IPS DF 19.7 (cell line): ENCODE data around the gene TCHP.
"Not testable (repeated sequence)": the region's sequence is repeated elsewhere in the genome, so short reads cannot be mapped to it uniquely, and the experiment has no call there.

ENCODE experiments used
- DNase-seq: peaks from one replicate; pipeline ENCODE4 v3.0.0-alpha.2; 2013; ENCODE audit warnings: low read depth, low spot score

Gene TCHP

DNA sequence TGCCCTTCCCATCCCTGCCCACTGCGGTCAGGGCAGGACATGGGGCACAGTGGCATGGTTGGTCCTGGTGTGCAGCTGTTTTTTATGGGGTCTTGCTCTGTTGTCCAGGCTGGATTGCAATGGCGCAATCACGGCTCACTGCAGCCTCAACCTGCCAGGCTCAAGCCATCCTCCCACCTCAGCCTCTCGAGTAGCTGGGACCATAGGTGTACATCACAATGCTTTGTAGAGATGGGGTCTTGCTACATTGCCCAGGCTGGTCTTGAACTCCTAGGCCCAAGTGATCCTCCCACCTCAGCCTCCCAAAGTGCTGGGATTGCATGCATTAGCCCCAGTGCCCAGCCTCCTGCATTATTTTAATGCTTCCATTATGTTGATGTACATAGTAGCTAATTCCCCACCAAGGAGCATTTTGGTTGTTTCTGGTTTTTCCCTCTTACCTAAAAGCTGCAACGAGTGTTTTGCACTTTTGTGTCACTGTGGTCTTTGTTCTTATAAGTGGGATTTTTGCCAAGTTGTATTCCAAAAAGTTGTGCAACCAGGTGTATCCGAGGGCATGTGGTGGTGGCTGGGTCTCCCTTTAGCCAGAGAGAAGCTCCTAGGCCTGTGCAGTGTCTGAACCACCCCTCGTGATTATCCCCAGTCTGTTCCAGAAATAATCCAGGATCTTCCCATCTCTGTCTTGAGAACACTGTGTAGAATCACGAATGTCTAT lies 10.3 kb downstream of the TCHP start:
- DNase-seq, result no peak

DNA sequence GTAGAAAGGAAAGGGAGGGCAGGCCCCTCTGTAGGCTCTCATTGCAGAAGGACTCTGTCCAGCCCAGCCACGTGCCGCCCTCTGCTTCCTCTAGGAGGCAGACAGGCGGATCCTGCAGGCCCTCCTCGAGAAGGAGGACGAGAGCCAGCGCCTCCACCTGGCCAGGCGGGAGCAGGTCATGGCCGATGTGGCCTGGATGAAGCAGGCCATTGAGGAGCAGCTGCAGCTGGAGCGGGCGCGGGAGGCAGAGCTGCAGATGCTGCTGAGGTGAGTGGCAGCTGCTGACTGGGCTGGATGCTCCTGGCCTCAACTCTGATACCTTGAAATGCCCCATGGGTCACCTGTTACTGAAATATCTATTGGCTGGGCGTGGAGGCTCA lies 10.9 kb downstream of the TCHP start:
- DNase-seq, result peak; percentile 63

DNA sequence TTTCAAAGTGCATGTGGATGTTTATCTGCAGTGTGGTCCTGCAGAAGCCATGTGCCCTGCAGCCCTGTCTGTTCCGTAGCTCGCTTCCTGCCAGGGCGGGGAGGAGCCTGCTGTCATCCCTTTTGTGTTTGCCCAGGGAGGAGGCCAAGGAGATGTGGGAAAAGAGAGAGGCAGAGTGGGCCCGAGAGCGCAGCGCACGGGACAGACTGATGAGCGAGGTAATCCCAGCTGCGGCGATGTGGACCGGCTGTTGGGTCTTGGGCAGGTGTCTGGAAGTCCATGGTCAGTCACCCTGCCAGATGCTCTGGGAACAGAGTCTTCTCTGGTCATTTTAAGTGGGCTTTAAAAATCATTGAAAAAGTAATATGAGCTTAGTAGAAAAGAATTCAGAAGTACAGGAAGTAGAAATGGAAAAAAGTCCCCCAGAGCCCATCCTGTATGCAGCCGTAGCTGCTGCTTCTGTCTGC lies 12.8 kb downstream of the TCHP start:
- DNase-seq, result no peak

DNA sequence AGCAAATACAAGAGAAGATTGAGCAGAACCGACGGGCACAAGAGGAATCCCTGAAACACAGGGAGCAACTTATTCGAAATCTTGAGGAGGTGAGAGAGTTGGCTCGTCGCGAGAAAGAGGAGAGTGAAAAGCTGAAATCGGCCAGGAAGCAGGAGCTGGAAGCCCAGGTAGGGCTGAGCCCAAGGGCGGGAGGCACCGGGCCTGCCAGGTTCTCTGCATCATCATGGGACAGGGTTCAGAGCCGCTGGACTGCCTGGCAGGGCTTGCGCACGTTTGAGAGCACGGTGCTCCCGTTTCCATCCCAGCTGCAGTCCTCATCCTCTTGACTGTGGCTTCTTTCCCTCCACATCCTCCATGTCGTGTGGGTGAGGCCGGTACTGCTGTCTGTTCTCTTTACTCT lies 14.4 kb downstream of the TCHP start:
- DNase-seq, result no peak

DNA sequence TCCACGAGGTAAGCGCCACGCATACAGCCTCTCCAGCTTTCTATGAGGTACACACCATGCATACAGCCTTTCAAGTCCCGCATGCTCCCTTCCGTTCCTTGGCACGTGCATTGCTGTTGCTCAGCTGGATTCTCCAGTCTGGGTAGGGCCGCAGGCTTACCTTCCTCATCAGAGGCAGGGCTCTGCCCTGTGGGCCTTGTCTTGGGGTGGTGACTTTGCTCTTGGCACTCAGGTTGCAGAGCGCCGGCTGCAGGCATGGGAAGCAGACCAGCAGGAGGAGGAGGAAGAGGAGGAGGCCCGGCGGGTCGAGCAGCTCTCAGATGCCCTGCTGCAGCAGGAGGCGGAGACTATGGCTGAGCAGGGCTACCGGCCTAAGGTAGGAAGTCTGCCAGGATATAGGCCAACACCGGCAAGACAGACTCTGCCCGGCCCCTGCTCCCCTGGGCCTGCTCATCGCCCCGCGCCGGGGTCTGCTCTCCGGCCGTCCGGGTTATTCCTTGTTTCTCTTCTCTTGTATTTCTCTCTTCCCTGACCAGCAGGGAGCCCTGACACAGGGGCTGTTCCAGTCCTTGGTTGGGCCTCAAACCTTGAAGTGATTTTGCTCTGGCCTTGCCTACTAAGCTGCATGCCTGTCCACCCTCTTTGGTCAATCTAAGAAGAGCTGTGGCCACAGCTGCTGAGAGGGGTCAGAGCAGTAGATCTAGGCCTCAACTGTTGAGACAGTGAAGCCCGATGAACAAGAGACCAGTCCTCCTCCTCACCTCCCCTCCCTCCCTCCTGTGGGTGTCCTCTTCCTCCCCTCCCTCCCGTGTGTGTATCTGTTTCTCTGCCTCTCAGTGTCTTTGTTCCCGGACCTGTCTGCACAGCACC lies 15.3 kb downstream of the TCHP start:
- no peak for DNase-seq

DNA sequence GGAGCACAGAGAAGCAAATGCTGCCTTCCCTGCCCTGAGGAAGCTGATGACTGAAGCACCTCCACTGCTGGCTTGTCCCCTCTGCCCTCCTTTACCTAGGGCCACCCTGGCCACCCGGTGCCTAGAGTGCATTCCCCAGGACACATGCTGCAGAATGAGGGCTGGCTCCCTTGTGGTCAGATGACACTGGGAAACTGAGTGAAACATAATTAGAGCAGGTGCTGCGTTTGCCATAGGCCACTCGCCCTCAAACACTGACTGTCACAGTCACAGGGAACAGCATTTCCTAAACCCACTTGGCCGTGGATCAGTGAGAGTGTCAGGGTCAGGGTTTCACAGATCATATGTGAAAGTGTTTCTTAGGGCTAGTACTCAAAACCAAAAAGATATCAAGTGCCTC lies 16.0 kb downstream of the TCHP start:
- no peak for DNase-seq

DNA sequence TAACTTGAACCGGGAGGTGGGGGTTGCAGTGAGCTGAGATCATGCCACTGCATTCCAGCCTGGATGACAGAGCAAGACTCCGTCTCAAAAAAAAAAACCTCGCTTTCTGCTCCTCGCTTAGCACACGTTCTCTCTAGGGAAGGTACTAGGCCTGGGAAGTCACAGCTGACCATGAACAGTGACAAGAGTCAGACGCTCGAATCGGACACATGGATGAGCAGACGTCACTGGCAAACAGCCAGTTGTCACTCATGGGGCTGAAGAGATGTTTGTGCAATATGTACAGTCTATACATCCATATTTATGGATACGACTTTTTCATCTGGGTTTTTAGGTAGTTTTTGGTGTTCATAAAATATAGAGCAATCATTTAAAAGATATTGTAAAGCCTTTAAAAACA lies 19.4 kb downstream of the TCHP start:
- no peak for DNase-seq

DNA sequence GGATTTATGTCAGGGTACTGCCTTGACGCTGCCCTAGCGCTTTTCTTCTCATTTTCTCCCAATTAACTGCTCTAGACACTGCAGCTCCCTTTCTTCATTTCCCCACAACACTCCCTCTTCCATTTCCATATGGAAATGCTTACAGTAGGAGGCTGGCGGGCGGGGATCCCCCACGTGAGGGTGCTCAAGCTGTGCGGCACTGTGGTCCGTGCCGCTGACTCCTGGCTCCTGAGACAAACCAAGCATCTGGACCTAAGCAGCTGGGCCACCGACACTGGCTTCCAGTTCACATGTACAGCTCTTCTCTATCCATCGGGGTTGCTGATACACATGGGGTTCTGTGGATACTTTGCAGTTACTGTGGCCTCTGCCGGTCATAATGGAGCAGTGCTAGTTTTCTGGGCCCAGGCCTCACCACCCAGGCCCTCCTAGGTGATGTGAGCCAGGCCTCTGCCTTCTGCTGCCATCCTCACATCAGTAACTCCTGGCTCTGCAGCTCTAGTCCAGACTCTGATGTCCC lies 20.2 kb downstream of the TCHP start:
- DNase-seq, result no peak

DNA sequence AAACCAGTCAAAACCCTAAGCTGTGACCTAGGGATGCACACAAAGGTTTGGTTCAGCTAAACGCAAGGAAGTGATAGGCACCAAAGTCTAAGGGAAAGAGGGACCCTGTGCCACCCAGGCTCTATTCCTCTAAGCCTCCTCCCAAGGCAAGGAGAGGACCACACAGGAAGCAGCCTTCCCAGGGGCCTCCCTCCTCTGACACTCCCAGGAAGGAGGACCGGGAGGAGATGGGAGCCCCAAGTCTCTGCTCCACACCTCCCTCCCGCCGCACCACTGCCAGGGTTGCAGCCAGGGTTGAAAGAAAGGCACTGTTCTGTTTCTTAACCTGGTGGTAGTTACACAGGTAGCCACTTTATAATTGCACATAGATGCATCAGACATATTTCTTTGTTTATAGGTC lies 21.9 kb downstream of the TCHP start:
- DNase-seq, result no peak

DNA sequence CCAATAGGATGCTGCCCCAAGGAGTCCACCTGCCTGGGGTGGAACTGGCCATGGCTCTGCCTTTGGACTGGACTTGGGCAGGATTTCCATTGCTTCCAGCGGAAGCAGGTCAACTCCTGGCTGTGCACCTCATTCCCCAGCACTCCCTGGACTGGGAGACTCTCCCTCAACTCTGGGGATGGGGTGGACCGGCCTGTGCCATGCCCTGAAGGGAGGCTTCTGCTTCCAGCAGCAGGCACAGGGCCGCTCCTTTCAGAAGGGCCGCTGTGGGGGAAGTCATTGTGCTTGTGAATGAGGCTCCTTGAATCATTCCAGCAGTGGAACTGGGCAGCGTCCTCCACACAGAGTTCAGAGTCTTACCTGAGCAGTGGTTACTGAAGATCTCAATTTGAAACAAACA lies 23.0 kb downstream of the TCHP start:
- no peak for DNase-seq

DNA sequence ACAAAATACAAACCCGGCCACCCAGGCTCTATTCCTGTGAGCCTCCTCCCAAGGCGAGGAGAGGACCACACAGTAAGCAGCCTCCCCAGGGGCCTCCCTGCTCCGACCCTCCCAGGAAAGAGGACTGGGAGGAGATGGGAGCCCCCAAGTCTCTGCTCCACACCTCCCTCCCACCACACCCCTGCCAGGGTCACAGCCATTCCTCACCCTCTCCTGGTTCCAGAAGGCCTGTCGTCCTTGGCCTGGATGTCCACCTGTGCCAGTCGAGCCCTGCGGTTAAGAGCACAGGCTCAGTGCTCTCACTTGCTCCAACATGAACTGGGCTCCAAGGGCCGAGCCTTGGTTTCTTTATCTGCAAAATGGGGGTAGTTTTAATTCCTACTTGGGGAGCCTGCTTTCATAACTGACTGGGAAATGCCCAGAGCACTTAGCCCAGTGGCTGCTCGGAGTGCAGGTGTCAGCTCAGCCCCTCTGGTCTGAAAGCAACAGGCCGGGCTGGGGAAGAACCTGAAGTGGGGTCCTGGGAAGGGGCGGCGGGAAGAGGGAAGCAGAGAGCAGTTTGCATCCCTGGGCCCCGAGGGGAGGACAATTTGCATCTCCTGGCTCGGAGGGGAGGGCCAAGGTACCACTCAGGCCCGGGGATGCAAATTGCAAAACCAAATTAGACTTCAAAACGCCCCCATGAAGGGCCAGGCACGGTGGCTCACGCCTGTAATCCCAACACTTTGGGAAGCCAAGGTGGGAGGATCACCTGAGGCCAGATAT lies 23.6 kb downstream of the TCHP start:
- no peak for DNase-seq

DNA sequence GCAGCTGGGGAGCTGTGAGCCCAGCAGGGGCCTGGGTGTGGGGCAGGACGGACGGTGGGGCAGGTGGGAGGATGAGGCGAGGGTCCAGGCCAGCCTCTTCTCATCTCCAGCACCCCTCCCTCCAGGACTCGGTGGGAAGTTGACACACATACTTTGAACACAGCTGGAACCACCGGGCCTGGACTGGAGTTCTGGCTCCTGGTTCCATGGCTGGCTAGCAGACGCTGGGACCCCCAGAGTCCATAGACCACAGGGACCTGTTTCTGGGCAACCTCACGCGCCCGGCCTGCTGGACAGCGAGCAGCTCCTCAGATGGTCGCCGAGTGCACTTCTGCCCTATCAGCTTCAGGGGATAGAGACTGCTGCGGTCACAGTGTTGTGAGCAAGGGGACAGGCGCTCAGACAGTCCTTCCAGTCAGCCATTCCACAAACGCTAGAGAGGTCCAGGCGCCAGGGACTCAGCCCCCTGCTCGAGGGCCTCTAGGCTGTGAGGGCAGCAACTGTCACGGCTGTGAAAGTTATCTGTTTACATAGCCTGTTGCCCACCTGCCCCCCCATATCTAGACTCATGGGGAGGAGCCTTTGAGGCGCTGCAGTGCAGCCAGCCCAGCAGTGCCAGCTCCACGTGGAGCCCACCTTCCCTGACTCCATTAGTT lies 25.2 kb downstream of the TCHP start:
- no peak for DNase-seq

DNA sequence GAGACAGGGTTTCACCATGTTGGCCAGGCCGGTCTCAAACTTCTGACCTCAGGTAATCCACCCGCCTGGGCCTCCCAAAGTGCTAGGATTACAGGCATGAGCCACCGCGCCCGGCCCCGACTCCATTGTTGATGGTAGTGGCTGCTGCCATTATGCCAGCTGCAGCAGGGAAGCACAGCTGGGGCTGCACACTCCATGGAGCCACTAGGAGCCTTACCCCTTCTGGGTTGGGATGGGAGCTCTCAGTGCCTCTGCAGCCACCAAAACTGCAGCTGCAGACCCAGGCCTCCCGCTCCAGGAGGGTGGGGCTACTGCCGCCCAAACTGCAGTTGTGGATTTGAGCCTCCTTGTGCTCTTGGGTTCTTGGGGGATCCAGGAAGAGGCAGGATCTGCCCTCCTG lies 25.9 kb downstream of the TCHP start:
- DNase-seq, result no peak

DNA sequence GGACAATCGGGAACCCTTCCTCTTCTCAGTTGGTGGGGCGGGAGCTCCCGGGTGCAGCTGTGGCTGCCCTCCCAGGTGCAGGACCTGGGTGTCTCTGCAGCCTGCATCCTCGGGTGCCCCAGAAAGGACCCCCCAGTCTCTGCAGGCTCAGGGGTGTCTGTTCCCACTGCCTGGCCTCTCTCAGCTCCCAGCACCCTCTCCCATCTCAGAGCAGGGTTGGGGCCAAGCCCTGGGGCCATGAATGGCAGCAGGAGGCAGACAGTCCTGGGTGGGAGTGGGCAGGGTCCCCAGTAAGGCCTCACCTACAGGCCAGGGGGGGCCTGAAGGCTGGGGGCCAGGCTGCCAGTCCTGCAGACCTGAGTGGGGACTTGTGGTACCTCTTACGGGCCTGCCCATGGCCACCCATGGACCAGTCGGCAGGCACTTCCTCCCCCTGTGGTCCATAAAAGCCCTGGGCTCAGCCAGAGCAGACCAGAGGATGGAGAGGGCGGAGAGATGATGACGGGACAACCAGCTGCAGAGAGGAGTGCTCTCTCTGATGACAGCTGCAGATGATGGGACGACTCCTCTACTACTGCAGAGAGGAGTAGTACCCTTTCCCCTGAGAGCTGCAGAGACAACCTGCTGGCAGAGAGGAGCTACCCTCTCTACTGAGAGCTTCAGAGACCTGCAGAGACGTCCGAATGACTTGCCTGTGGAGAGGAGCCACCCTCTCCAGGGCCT lies 26.6 kb downstream of the TCHP start:
- DNase-seq, result no peak

DNA sequence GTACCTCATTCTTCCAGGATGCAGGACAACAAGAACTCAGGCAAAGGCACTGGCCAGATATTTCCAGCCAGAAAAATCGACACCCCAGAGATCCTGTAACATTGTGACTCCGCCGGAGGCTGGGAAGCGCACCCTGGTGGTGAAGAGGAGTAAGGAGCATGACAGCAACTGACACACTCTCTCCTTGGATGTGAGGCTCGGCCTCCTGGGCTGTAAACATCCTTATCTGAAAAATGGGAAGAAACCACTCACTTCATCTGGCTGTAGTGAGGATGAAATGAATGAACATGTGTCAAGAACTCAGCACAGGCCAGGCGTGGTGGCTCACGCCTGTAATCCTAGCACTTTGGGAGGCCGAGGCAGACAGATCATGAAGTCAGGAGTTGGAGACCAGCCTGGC lies 27.5 kb downstream of the TCHP start:
- DNase-seq, result no peak

DNA sequence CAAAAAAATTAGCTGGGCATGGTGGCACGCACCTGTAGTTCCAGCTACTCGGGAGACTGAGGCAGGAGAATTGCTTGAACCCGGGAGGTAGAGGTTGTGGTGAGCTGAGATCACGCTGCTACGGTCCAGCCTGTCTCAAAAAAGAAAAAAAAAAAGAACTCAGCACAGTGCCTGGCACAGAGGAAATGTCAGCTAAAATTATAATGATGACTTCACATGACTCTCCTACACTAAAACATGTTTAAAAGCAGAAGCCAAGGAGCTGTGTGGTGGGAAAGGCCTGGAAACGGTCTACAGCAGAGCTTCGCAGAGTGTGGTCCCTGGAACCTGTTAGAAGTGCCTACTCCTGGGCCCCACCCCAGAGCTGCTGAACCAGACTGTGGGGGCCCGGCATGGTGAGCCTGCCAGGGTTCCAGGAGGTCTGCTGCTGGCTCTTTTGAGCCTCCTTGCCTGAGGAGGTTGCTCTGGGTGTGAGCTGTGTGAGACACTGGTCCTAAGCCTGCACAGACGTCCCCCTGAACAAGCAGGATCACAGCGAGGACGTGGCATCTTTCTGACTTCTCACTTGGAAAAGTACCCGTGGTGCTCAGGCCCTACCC lies 28.1 kb downstream of the TCHP start:
- DNase-seq, result no peak

DNA sequence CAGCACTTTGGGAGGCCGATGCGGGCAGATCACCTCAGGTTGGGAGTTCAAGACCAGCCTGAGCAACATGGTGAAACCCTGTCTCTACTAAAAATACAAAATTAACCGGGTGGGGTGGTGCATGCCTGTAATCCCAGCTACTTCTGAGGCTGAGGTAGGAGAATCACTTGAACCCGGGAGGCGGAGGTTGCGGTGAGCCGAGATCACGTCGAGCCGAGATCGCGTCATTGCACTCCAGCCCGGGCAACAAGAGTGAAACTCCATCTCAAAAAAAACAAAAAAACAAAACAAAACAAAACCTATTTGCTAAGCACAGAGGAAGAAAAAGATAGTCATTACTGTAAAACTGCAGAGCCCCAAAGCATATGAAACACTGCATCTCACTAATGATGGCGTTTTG lies 29.3 kb downstream of the TCHP start:
- not testable (repeated sequence) for DNase-seq

DNA sequence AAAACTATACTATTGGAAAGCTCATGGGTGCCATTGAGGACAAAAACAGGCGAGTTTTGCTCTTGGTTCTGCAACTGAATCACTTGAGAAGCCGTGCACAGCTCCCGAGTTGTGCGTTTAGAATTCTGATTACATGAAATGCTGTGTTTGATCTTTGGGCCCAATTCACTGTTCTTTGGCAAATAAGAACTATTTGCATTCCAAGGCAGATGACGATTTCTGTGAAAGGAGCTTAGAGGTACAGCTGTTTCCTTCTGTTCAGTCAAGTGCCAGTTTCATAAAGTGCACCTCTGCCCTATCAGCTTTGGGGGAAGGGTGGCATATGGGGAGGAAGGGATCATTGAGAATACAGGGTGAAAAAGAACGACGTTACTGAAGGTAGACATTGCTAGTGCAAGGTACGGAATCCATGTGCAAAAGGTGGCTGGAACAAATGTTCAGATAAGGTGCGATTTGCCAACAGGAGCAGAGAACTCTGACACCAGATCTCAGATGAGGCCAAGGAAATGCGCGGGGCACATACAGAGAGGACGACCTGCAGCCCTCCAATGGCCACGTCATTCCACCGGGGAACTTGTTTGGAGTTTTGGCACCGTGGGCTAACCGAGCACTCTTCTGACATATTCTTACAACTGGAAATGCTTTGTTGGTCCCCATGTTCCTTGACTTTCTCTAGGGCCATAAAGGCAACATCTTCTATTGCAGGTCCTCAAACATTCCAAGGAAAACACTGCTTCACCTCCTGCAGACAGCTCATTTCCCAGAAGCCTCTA lies 30.1 kb downstream of the TCHP start:
- no peak for DNase-seq

DNA sequence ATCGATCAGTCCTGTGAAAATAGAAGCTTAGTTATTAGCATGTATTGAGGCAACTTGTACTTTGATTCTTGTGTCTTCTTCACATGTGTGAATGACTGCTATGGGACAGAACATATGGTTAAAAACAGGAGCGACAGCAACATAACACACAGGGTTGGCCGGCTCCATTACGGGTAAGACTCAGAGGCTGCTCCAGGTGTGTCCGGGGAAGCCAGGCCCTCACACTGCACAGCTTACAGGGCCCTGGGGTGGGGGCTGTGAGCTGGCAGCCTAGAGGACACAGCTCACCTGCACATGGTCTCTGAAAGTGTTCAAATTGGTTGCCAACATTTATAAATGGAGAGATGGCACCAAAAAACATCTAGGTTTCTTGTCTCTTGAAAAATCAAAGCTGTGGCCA lies 31.1 kb downstream of the TCHP start:
- no peak for DNase-seq
